Astrocyte (in vitro differentiated cells and primary cell): ENCODE results near the gene FIZ1.

Source experiments
- EZH2 ChIP-seq: IDR thresholded peaks from 2 replicates; pipeline ENCODE4 v1.6.1; 2012; ENCODE audit warnings: mild to moderate bottlenecking, low read length, inconsistent platforms; ENCODE audit not compliant: insufficient read depth
- TF ChIP-seq, protein P1 (sequence below): IDR thresholded peaks from 2 replicates; pipeline ENCODE4 v1.5.1; 2011; ENCODE audit warnings: low read depth, mild to moderate bottlenecking, inconsistent platforms, low read length, moderate library complexity; ENCODE audit not compliant: insufficient read depth

GRCh38 chr19:55546822-55547614, 52.3 kb downstream of the FIZ1 start:
- TF ChIP-seq, protein P1, sequence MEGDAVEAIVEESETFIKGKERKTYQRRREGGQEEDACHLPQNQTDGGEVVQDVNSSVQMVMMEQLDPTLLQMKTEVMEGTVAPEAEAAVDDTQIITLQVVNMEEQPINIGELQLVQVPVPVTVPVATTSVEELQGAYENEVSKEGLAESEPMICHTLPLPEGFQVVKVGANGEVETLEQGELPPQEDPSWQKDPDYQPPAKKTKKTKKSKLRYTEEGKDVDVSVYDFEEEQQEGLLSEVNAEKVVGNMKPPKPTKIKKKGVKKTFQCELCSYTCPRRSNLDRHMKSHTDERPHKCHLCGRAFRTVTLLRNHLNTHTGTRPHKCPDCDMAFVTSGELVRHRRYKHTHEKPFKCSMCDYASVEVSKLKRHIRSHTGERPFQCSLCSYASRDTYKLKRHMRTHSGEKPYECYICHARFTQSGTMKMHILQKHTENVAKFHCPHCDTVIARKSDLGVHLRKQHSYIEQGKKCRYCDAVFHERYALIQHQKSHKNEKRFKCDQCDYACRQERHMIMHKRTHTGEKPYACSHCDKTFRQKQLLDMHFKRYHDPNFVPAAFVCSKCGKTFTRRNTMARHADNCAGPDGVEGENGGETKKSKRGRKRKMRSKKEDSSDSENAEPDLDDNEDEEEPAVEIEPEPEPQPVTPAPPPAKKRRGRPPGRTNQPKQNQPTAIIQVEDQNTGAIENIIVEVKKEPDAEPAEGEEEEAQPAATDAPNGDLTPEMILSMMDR: no peak
- TF ChIP-seq EZH2: no peak
